H1 (cell line): ENCODE measurements around the gene FGR. TPM values are rescaled to one million over a fixed set of nuclear protein-coding genes. Genes with fewer than 3 reads are reported as not detected.

Experiments used
- CHD7 ChIP-seq: fragments of 300-600 bp; sonication (generic); IDR thresholded peaks from 2 replicates; pipeline ENCODE4 v1.7.1; 2012; ENCODE audit warnings: low read length, moderate library complexity, mild to moderate bottlenecking, inconsistent platforms; ENCODE audit not compliant: insufficient replicate concordance
- CTCF ChIP-seq, 3 experiments: IDR thresholded peaks; 1 replicate in 2 of 3; 2 replicates in 1 of 3; pipeline versions ENCODE4 v1.5.1 to v1.6.1; 2011; ENCODE audit warnings: low read length in 3 of 3, mild to moderate bottlenecking in 3 of 3, inconsistent platforms in 2 of 3, low read depth in 1 of 3, moderate library complexity in 1 of 3; ENCODE audit not compliant: insufficient read depth in 1 of 3; ENCODE audit errors: control extremely low read depth in 1 of 3
- EZH2 ChIP-seq: fragments of 200-600 bp; sonication (generic); IDR thresholded peaks from 2 replicates; pipeline ENCODE4 v1.7.1; 2012; ENCODE audit warnings: low read depth, mild to moderate bottlenecking, moderate library complexity, low read length, inconsistent platforms; ENCODE audit not compliant: severe bottlenecking
- FOSL1 ChIP-seq: IDR thresholded peaks from 2 replicates; pipeline ENCODE4 v1.6.1; 2011; ENCODE audit warnings: mild to moderate bottlenecking, low read depth, low read length, moderate library complexity; ENCODE audit not compliant: insufficient read depth
- GTF2F1 ChIP-seq: IDR thresholded peaks from 2 replicates; pipeline ENCODE4 v1.6.1; 2012; ENCODE audit warnings: low read depth, low read length, improper control_type of control experiment, borderline replicate concordance
- RAD21 ChIP-seq, 2 experiments: IDR thresholded peaks in 1 of 2; conservative IDR thresholded peaks in 1 of 2; 2 replicates each; pipeline ENCODE4 v1.6.1; 2011; ENCODE audit warnings: low read depth in 2 of 2, low read length in 2 of 2, improper control_type of control experiment in 1 of 2, inconsistent platforms in 1 of 2, mild to moderate bottlenecking in 1 of 2, moderate library complexity in 1 of 2
- polyA plus RNA-seq, 7 experiments: library from polyadenylated mRNA; depleted of rRNA in 3 of 7; stranded (reverse) in 5 of 7; unstranded in 2 of 7; fragments of >200 nt in 5 of 7; fragments of 200-250 nt in 2 of 7; gene quantifications; 1 replicate in 5 of 7; 2 replicates in 1 of 7; 4 replicates in 1 of 7; pipeline versions ENCODE4 v1.2.1 to v1.2.3, GENCODE V29; 2011 to 2013; ENCODE audit warnings: missing spikeins in 2 of 7, mixed read lengths in 2 of 7
- total RNA-seq: library from RNA; stranded (reverse); fragmentation: NEBNext Ultra II Directional; extraction: Animal tissue kit (Norgen Biotek cat#: 25700); gene quantifications from 2 replicates; pipeline ENCODE4 v1.2.1, GENCODE V29; 2021

FGR gene
- total and polyA plus RNA-seq, 2 of the 8 experiments (the other 6 are each of a cell fraction or from before 2014, with no cell fraction given): 0.22 to 0.95 TPM

GRCh38 chr1:27593678-27594563 lies 41.1 kb downstream of the FGR start (continued):
- no peak for TF ChIP-seq CHD7
- TF ChIP-seq GTF2F1: no peak
- TF ChIP-seq RAD21 (IDR thresholded peaks at IDR 0.05 in 1 of 2, conservative IDR thresholded peaks at IDR 0.05 in 1 of 2; ENCODE audit: low read depth in 2 of 2, low read length in 2 of 2): no peak
- TF ChIP-seq EZH2: no peak
- TF ChIP-seq CTCF (IDR thresholded peaks at IDR 0.05; ENCODE audit: control extremely low read depth in 1 of 3, insufficient read depth in 1 of 3, low read depth in 1 of 3, low read length in 3 of 3): no peak
- TF ChIP-seq FOSL1: no peak
